Measurements from ENCODE around the gene PLXNA4.

- TF ChIP-seq CTCF (IDR thresholded peaks at IDR 0.05; ENCODE audit: low read depth, low read length, poor library complexity, severe bottlenecking): no peak
- no peak for TF ChIP-seq EZH2phosphoT487 (IDR thresholded peaks at IDR 0.05; ENCODE audit: borderline replicate concordance, low read length)
Observed at GRCh38 chr7:132148876-132149275, 427.4 kb downstream of the PLXNA4 start.

Data from DOHH2 (cell line).